HG02610 (cell line): ENCODE results near the gene GNG7.
"Not testable (repeated sequence)": the region's sequence is repeated elsewhere in the genome, so short reads cannot be mapped to it uniquely, and the experiment has no call there.

Experiments
- ATAC-seq: cut with Tn5 transposase; IDR thresholded peaks from one replicate; pipeline ENCODE4 v1.9.1; 2021; ENCODE audit warnings: mild to moderate bottlenecking, moderate library complexity; ENCODE audit not compliant: unreplicated experiment

GNG7 gene

GRCh38 chr19:2523630-2524311 lies 178.7 kb downstream of the GNG7 start:
- ATAC-seq, result no peak

- ATAC-seq, result no peak
Observed at GRCh38 chr19:2519482-2519881, 183.0 kb downstream of the GNG7 start.

GRCh38 chr19:2518856-2519255 lies 183.6 kb downstream of the GNG7 start:
- ATAC-seq, result not testable (repeated sequence)

- no peak for ATAC-seq
Observed at GRCh38 chr19:2517881-2518601, 184.5 kb downstream of the GNG7 start.

GRCh38 chr19:2516727-2517126 lies 185.8 kb downstream of the GNG7 start:
- no peak for ATAC-seq

GRCh38 chr19:2514981-2515518 lies 187.4 kb downstream of the GNG7 start:
- no peak for ATAC-seq

GRCh38 chr19:2512523-2513431 lies 189.7 kb downstream of the GNG7 start:
- no peak for ATAC-seq

- ATAC-seq, result no peak
Observed at GRCh38 chr19:2511991-2512390, 190.5 kb downstream of the GNG7 start.

GRCh38 chr19:2511570-2511969 lies 190.9 kb downstream of the GNG7 start:
- ATAC-seq, result no peak

- no peak for ATAC-seq
Observed at GRCh38 chr19:2509096-2509495, 193.4 kb downstream of the GNG7 start.

GRCh38 chr19:2507109-2507508 lies 195.4 kb downstream of the GNG7 start:
- no peak for ATAC-seq

GRCh38 chr19:2506656-2507055 lies 195.8 kb downstream of the GNG7 start:
- ATAC-seq, result not testable (repeated sequence)

- no peak for ATAC-seq
Observed at GRCh38 chr19:2503521-2504109, 198.9 kb downstream of the GNG7 start.

- no peak for ATAC-seq
Observed at GRCh38 chr19:2500841-2501261, 201.6 kb downstream of the GNG7 start.

GRCh38 chr19:2500156-2500555 lies 202.3 kb downstream of the GNG7 start:
- ATAC-seq, result no peak

- ATAC-seq, result no peak
Observed at GRCh38 chr19:2497186-2497585, 205.3 kb downstream of the GNG7 start.

GRCh38 chr19:2495651-2496316 lies 206.7 kb downstream of the GNG7 start:
- ATAC-seq, result no peak

- ATAC-seq, result peak; percentile 13
Observed at GRCh38 chr19:2495130-2495641, 207.3 kb downstream of the GNG7 start.

- ATAC-seq, result peak; percentile 66
Observed at GRCh38 chr19:2494447-2495129, 207.9 kb downstream of the GNG7 start.

- ATAC-seq, result no peak
Observed at GRCh38 chr19:2494084-2494446, 208.4 kb downstream of the GNG7 start.
